Naive thymus-derived CD4-positive, alpha-beta T cell (primary cell): Measurements from ENCODE around the gene ABCC11. TPM values are rescaled to one million over a fixed set of nuclear protein-coding genes. Genes with fewer than 3 reads are reported as not detected.
"Not testable (repeated sequence)": the region's sequence is repeated elsewhere in the genome, so short reads cannot be mapped to it uniquely, and the experiment has no call there.

Source experiments
- ATAC-seq: fragments of 150-1000 bp; cut with Tn5 transposase; 2 replicates; pipeline ENCODE4 v1.10.0; 2021; ENCODE audit warnings: mild to moderate bottlenecking, moderate library complexity
- CTCF ChIA-PET: fragments of 350-600 bp; sonication (Branson Sonifier 250); formaldehyde crosslinking; loops from one replicate; lab custom pipeline; 2021; ENCODE audit warnings: antibody characterized with exemption; lab: Charles Lee
- POLR2A ChIA-PET: fragments of 350-600 bp; sonication (Branson Sonifier 250); formaldehyde crosslinking; loops from one replicate; lab custom pipeline; 2021; ENCODE audit warnings: antibody characterized with exemption, inconsistent platforms; lab: Charles Lee
- DNase-seq, 9 donors: peaks; one replicate each; pipeline versions ENCODE4 v3.0.0 to v3.0.0-alpha.2; 2020 to 2022; ENCODE audit warnings: mixed read lengths in 1 of 9
- H3K27ac ChIP-seq: one replicate; pipeline ENCODE4 v1.7.0; 2013; ENCODE audit warnings: mild to moderate bottlenecking, low read depth, low read length, moderate library complexity
- H3K27me3 ChIP-seq, 2 donors: one replicate each; pipeline ENCODE4 v1.7.0; 2013; ENCODE audit warnings: low read length in 2 of 2, mild to moderate bottlenecking in 2 of 2, moderate library complexity in 2 of 2; ENCODE audit not compliant: control insufficient read depth in 2 of 2, insufficient read depth in 2 of 2
- H3K36me3 ChIP-seq, 3 experiments: 1 replicate in 2 of 3; 2 replicates in 1 of 3; pipeline ENCODE4 v1.7.0; 2013; ENCODE audit warnings: low read length in 3 of 3, mild to moderate bottlenecking in 3 of 3, moderate library complexity in 1 of 3; ENCODE audit not compliant: insufficient read depth in 3 of 3, control insufficient read depth in 2 of 3
- H3K4me1 ChIP-seq, 2 donors: one replicate each; pipeline ENCODE4 v1.7.0; 2013; ENCODE audit warnings: low read length in 2 of 2, mild to moderate bottlenecking in 2 of 2, moderate library complexity in 1 of 2; ENCODE audit not compliant: control insufficient read depth in 2 of 2, insufficient read depth in 2 of 2
- H3K4me3 ChIP-seq: 2 replicates; pipeline ENCODE4 v1.7.0; 2013; ENCODE audit warnings: mild to moderate bottlenecking, low read length
- H3K9me3 ChIP-seq, 3 experiments: 1 replicate in 2 of 3; 2 replicates in 1 of 3; pipeline ENCODE4 v1.7.0; 2013; ENCODE audit warnings: low read length in 3 of 3; ENCODE audit not compliant: control insufficient read depth in 2 of 3
- H3K27ac Mint-ChIP-seq, 9 donors: one replicate each; pipeline ENCODE4 v1.8.0; 2020 to 2022; ENCODE audit warnings: mixed read lengths in 9 of 9, mild to moderate bottlenecking in 8 of 9, moderate library complexity in 5 of 9, inconsistent platforms in 2 of 9
- H3K27me3 Mint-ChIP-seq, 5 donors: one replicate each; pipeline ENCODE4 v1.8.0; 2021 to 2022; ENCODE audit warnings: mixed read lengths in 5 of 5, mild to moderate bottlenecking in 1 of 5
- H3K36me3 Mint-ChIP-seq, 5 donors: one replicate each; pipeline ENCODE4 v1.8.0; 2020 to 2022; ENCODE audit warnings: mixed read lengths in 5 of 5, mild to moderate bottlenecking in 3 of 5, inconsistent platforms in 1 of 5
- H3K4me1 Mint-ChIP-seq, 7 donors: one replicate each; pipeline ENCODE4 v1.8.0; 2020 to 2022; ENCODE audit warnings: mixed read lengths in 7 of 7, mild to moderate bottlenecking in 3 of 7, inconsistent platforms in 1 of 7
- H3K4me3 Mint-ChIP-seq, 10 donors: one replicate each; pipeline ENCODE4 v1.8.0; 2020 to 2022; ENCODE audit warnings: mild to moderate bottlenecking in 10 of 10, mixed read lengths in 10 of 10, moderate library complexity in 6 of 10, inconsistent platforms in 2 of 10
- H3K9me3 Mint-ChIP-seq, 11 donors: one replicate each; pipeline ENCODE4 v1.8.0; 2020 to 2022; ENCODE audit warnings: mixed read lengths in 11 of 11, mild to moderate bottlenecking in 4 of 11, inconsistent platforms in 1 of 11, moderate library complexity in 1 of 11
- intact Hi-C, 2 donors: fragments of 100-400 bp; cut with micrococcal nuclease; formaldehyde crosslinking; loops; one replicate each; pipeline ENCODE4 v1.15.1; 2023
- polyA plus RNA-seq, 2 donors: library from polyadenylated mRNA; unstranded; fragments of 300-500 nt; fragmentation: Illumina TruSeq; gene quantifications; one replicate each; pipeline ENCODE4 v1.2.3, GENCODE V29; 2021
- total RNA-seq, 6 experiments: library from RNA in 5 of 6; stranded (reverse) in 5 of 6; gene quantifications; 1 replicate in 5 of 6; 2 replicates in 1 of 6; pipeline ENCODE4 v1.2.3 and lab custom pipeline; 2021 to 2026

ABCC11 gene
- total and polyA plus RNA-seq, 7 experiments from 2014 or later = 0.08 to 0.81 TPM; not detected in 5

DNA sequence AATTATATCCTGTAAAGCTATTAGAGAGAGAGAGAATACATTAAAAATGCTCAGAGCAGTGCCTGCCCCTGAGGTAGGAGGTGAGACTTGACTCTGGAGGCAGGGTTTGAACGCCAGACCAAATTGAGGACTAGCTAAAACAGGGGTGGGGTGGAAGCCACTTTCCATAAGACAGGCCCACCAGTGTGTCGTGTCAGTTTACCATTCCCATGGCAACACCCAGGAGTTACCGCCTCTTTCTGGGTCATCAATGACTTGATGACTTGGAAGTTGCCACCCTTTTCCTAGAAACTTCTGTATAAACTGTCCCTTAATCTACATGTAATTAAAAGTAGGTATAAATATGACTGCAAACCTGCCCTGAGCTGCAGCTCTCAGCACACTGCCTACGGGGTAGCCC is 59.6 kb downstream of the ABCC11 start:
- no peak for ATAC-seq
- POLR2A ChIA-PET = no interaction called here
- Histone ChIP-seq H3K27ac (no peak overlapping the region), H3K27me3 (no peaks in the 10 kb centered on the region), H3K4me1 (no peaks in the 10 kb centered on the region), H3K36me3 (no peaks in the 10 kb centered on the region), H3K9me3 (no peaks in the 10 kb centered on the region), H3K4me3 (no peak overlapping the region)
- H3K4me1 Mint-ChIP-seq = peaks cover 0 to 17% (median 5%) of the 10 kb centered on the region in 7 donors
- no peak overlapping the region for H3K27ac Mint-ChIP-seq
- CTCF ChIA-PET = no interaction called here
- H3K36me3 Mint-ChIP-seq = peaks cover 0 to 3% (median 0%) of the 10 kb centered on the region in 5 donors
- intact Hi-C loops = no loop called here
- H3K4me3 Mint-ChIP-seq = no peak overlapping the region
- DNase-seq = no peak
- no peaks in the 10 kb centered on the region for H3K9me3 Mint-ChIP-seq
- peaks cover 0 to 10% (median 0%) of the 10 kb centered on the region in 5 donors for H3K27me3 Mint-ChIP-seq

DNA sequence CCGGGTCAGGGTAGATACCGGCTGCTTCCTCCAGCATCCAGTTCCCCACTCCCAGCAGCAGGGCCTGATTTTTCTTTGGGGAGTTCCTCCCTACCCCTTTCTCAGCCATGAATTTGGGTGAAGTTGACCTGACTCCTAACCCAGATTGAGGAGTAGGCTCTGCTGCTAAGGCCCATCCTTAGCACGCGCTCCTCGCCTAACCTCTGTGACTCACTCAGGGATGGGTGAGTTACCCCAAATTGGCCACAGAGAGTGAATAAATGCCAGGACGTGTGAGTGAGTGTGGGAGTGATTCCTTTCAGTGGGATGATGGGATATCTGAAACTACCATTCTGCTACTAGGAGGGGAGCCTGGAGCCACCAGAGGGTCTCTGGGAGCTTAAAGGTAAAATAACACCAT is 62.7 kb downstream of the ABCC11 start:
- H3K9me3 ChIP-seq = no peaks in the 10 kb centered on the region
- H3K4me3 Mint-ChIP-seq = no peak overlapping the region
- H3K4me1 Mint-ChIP-seq = peaks cover 0 to 14% (median 5%) of the 10 kb centered on the region in 7 donors
- no peak overlapping the region for H3K27ac Mint-ChIP-seq
- intact Hi-C loops = no loop called here
- ChIA-PET CTCF (no interaction called here), POLR2A (no interaction called here)
- no peak overlapping the region for H3K4me3 ChIP-seq
- H3K27ac ChIP-seq = no peak overlapping the region
- peaks cover 0 to 3% (median 0%) of the 10 kb centered on the region in 5 donors for H3K36me3 Mint-ChIP-seq
- H3K27me3 ChIP-seq = no peaks in the 10 kb centered on the region
- no peak for DNase-seq
- H3K27me3 Mint-ChIP-seq = peaks cover 0 to 3% (median 0%) of the 10 kb centered on the region in 5 donors
- H3K9me3 Mint-ChIP-seq = no peaks in the 10 kb centered on the region
- H3K36me3 ChIP-seq = no peaks in the 10 kb centered on the region
- no peaks in the 10 kb centered on the region for H3K4me1 ChIP-seq
- no peak for ATAC-seq

- Mint-ChIP-seq H3K36me3 (no peaks in the 10 kb centered on the region), H3K4me1 (peaks cover 0 to 2% (median 0%) of the 10 kb centered on the region in 7 donors), H3K27ac (no peak overlapping the region), H3K27me3 (peaks cover 0 to 3% (median 0%) of the 10 kb centered on the region in 5 donors), H3K4me3 (no peak overlapping the region), H3K9me3 (no peaks in the 10 kb centered on the region)
- H3K36me3 ChIP-seq = no peaks in the 10 kb centered on the region
- POLR2A ChIA-PET = no interaction called here
- intact Hi-C loops = no loop called here
- no peak overlapping the region for H3K27ac ChIP-seq
- H3K9me3 ChIP-seq = no peaks in the 10 kb centered on the region
- CTCF ChIA-PET = interaction anchor here (0.7 kb wide), 1 partner anchor 45 kb away, joined by 3 read pairs; no protein-coding TSS in a partner anchor
- no peaks in the 10 kb centered on the region for H3K27me3 ChIP-seq
- no peak overlapping the region for H3K4me3 ChIP-seq
- no peak for DNase-seq
- H3K4me1 ChIP-seq = no peaks in the 10 kb centered on the region
- ATAC-seq = no peak
These were observed 64.3 kb downstream of the ABCC11 start for GRCh38 chr16:48182979-48183537.

DNA sequence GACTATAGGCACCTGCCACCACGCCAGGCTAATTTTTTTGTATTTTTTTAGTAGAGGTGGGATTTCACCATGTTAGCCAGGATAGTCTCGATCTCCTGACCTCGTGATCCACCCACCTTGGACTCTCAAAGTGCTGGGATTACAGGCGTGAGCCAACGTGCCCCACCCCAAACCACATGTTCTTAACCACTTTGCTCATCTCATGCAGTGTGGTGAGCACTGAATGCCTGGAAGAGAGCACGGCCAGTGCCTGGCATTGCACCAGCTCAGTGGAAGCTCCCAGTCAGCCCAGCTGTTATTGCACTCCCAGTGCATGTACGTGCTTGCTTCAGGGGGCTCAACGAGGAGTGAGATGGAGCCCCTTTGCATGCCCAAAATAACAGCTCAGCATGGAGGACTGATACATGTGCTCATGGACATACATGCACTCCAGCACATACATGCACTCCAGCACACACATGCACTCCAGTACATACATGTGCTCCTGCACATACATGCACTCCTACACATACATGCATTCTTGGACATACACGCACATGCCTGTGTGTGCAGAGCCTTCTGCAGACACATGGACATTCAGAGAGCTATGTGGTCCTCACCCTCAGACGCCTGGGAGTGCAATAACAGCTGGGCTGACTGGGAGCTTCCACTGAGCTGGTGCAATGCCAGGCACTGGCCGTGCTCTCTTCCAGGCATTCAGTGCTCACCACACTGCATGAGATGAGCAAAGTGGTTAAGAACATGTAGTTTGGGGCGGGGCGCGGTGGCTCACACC is 65.4 kb downstream of the ABCC11 start:
- H3K4me3 Mint-ChIP-seq, H3K27ac ChIP-seq, intact Hi-C loops, ATAC-seq, H3K9me3 ChIP-seq, H3K4me1 ChIP-seq, H3K27ac Mint-ChIP-seq, H3K4me3 ChIP-seq, H3K4me1 Mint-ChIP-seq, H3K27me3 Mint-ChIP-seq, DNase-seq, H3K36me3 ChIP-seq, POLR2A ChIA-PET, H3K9me3 Mint-ChIP-seq, H3K36me3 Mint-ChIP-seq, H3K27me3 ChIP-seq: not testable (repeated sequence)
- CTCF ChIA-PET = interaction anchor here (0.7 kb wide), 1 partner anchor 46 kb away, joined by 3 read pairs; no protein-coding TSS in a partner anchor

DNA sequence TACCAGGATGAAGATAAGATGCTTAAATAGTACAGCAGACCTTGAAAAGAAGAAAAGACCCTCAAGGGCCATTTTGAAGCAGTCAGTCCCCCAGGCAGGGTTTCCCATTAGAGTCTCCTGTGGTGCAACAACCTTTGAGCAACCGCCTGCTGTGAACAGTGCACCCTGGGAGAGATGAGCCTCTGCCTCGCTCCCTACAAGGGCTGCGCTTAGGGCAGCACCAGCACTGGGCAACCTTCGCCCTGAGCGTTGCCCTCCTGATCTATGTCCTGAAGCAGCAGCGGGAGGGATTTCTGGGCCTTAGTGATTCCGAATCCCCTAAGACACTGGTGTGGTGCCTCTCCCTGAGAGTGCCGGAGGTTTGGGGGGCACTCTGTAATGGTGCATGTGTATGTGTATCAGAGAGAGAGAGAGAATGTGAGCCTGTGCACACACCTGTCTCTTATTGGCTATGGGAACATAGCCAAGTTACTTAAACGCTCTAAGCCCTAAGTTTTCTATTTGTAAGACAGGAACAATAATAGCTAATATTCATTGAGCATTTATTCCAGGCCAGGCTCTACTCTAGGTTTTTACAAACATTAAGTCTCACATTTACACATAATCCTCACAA is 66.4 kb downstream of the ABCC11 start:
- ChIA-PET CTCF (no interaction called here), POLR2A (no interaction called here)
- Mint-ChIP-seq H3K27ac (no peak overlapping the region), H3K4me3 (no peak overlapping the region), H3K9me3 (no peaks in the 10 kb centered on the region), H3K27me3 (peaks cover 0 to 6% (median 0%) of the 10 kb centered on the region in 5 donors), H3K4me1 (no peaks in the 10 kb centered on the region), H3K36me3 (no peaks in the 10 kb centered on the region)
- no peaks in the 10 kb centered on the region for H3K4me1 ChIP-seq
- intact Hi-C loops = no loop called here
- H3K27ac ChIP-seq = no peak overlapping the region
- H3K4me3 ChIP-seq = no peak overlapping the region
- H3K27me3 ChIP-seq = no peaks in the 10 kb centered on the region
- no peaks in the 10 kb centered on the region for H3K9me3 ChIP-seq
- DNase-seq = no peak
- H3K36me3 ChIP-seq = no peaks in the 10 kb centered on the region
- no peak for ATAC-seq

DNA sequence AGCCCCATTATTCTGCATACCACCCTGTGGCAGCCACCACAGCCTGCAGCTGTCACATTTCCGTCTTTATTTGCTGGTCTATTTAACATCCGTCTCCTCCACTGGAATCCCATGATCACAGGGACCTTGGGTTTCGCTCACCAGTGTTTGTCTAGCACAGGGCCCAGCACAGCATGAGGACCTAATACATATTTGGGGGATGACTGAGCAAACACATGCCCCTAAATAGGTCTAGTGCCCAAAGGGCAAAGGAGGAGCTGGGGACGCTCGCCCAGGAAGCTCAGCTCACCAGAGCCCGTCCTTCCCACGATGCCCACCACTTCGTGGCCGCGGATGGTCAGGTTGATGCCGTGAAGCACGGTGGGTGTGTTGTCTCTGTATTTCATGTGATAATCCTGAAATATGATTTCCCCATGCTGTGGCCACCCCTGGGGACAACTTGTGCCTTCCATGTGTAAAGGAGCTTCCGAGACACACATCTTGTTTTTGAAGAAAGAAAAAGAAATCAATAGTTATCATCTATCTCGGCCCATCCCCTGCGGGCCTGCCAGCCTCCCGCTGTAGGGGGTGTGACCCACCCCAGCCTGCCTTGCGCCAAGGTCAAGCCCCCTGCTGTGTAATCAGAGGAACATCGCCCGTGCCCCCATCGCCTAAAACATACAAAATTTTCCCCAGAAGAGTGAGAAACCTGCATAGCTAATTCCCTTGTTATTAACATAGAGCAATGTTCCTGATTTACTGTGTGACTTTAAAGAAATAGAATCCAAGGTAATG is 70.5 kb downstream of the ABCC11 start:
- intact Hi-C loops = no loop called here
- H3K4me1 ChIP-seq = no peaks in the 10 kb centered on the region
- H3K4me3 ChIP-seq = no peak overlapping the region
- H3K36me3 ChIP-seq = no peaks in the 10 kb centered on the region
- DNase-seq = no peak
- POLR2A ChIA-PET = no interaction called here
- Mint-ChIP-seq H3K27ac (no peak overlapping the region), H3K4me1 (no peaks in the 10 kb centered on the region), H3K27me3 (peaks cover 0 to 11% (median 4%) of the 10 kb centered on the region in 5 donors), H3K4me3 (no peak overlapping the region), H3K36me3 (no peaks in the 10 kb centered on the region), H3K9me3 (no peaks in the 10 kb centered on the region)
- no peaks in the 10 kb centered on the region for H3K9me3 ChIP-seq
- H3K27ac ChIP-seq = no peak overlapping the region
- CTCF ChIA-PET = no interaction called here
- no peak for ATAC-seq
- no peaks in the 10 kb centered on the region for H3K27me3 ChIP-seq
